Naive thymus-derived CD4-positive, alpha-beta T cell (primary cell): Measurements from ENCODE around the gene CHRNB1. TPM values are rescaled to one million over a fixed set of nuclear protein-coding genes. Genes with fewer than 3 reads are reported as not detected.

Source experiments
- ATAC-seq: fragments of 150-1000 bp; cut with Tn5 transposase; 2 replicates; pipeline ENCODE4 v1.10.0; 2021; ENCODE audit warnings: mild to moderate bottlenecking, moderate library complexity
- CTCF ChIA-PET: fragments of 350-600 bp; sonication (Branson Sonifier 250); formaldehyde crosslinking; loops from one replicate; lab custom pipeline; 2021; ENCODE audit warnings: antibody characterized with exemption; lab: Charles Lee
- POLR2A ChIA-PET: fragments of 350-600 bp; sonication (Branson Sonifier 250); formaldehyde crosslinking; loops from one replicate; lab custom pipeline; 2021; ENCODE audit warnings: antibody characterized with exemption, inconsistent platforms; lab: Charles Lee
- DNase-seq, 9 donors: peaks; one replicate each; pipeline versions ENCODE4 v3.0.0 to v3.0.0-alpha.2; 2020 to 2022; ENCODE audit warnings: mixed read lengths in 1 of 9
- H3K27ac ChIP-seq: one replicate; pipeline ENCODE4 v1.7.0; 2013; ENCODE audit warnings: mild to moderate bottlenecking, low read depth, low read length, moderate library complexity
- H3K27me3 ChIP-seq, 2 donors: one replicate each; pipeline ENCODE4 v1.7.0; 2013; ENCODE audit warnings: low read length in 2 of 2, mild to moderate bottlenecking in 2 of 2, moderate library complexity in 2 of 2; ENCODE audit not compliant: control insufficient read depth in 2 of 2, insufficient read depth in 2 of 2
- H3K36me3 ChIP-seq, 3 experiments: 1 replicate in 2 of 3; 2 replicates in 1 of 3; pipeline ENCODE4 v1.7.0; 2013; ENCODE audit warnings: low read length in 3 of 3, mild to moderate bottlenecking in 3 of 3, moderate library complexity in 1 of 3; ENCODE audit not compliant: insufficient read depth in 3 of 3, control insufficient read depth in 2 of 3
- H3K4me1 ChIP-seq, 2 donors: one replicate each; pipeline ENCODE4 v1.7.0; 2013; ENCODE audit warnings: low read length in 2 of 2, mild to moderate bottlenecking in 2 of 2, moderate library complexity in 1 of 2; ENCODE audit not compliant: control insufficient read depth in 2 of 2, insufficient read depth in 2 of 2
- H3K4me3 ChIP-seq: 2 replicates; pipeline ENCODE4 v1.7.0; 2013; ENCODE audit warnings: mild to moderate bottlenecking, low read length
- H3K9me3 ChIP-seq, 3 experiments: 1 replicate in 2 of 3; 2 replicates in 1 of 3; pipeline ENCODE4 v1.7.0; 2013; ENCODE audit warnings: low read length in 3 of 3; ENCODE audit not compliant: control insufficient read depth in 2 of 3
- H3K27ac Mint-ChIP-seq, 9 donors: one replicate each; pipeline ENCODE4 v1.8.0; 2020 to 2022; ENCODE audit warnings: mixed read lengths in 9 of 9, mild to moderate bottlenecking in 8 of 9, moderate library complexity in 5 of 9, inconsistent platforms in 2 of 9
- H3K27me3 Mint-ChIP-seq, 5 donors: one replicate each; pipeline ENCODE4 v1.8.0; 2021 to 2022; ENCODE audit warnings: mixed read lengths in 5 of 5, mild to moderate bottlenecking in 1 of 5
- H3K36me3 Mint-ChIP-seq, 5 donors: one replicate each; pipeline ENCODE4 v1.8.0; 2020 to 2022; ENCODE audit warnings: mixed read lengths in 5 of 5, mild to moderate bottlenecking in 3 of 5, inconsistent platforms in 1 of 5
- H3K4me1 Mint-ChIP-seq, 7 donors: one replicate each; pipeline ENCODE4 v1.8.0; 2020 to 2022; ENCODE audit warnings: mixed read lengths in 7 of 7, mild to moderate bottlenecking in 3 of 7, inconsistent platforms in 1 of 7
- H3K4me3 Mint-ChIP-seq, 10 donors: one replicate each; pipeline ENCODE4 v1.8.0; 2020 to 2022; ENCODE audit warnings: mild to moderate bottlenecking in 10 of 10, mixed read lengths in 10 of 10, moderate library complexity in 6 of 10, inconsistent platforms in 2 of 10
- H3K9me3 Mint-ChIP-seq, 11 donors: one replicate each; pipeline ENCODE4 v1.8.0; 2020 to 2022; ENCODE audit warnings: mixed read lengths in 11 of 11, mild to moderate bottlenecking in 4 of 11, inconsistent platforms in 1 of 11, moderate library complexity in 1 of 11
- intact Hi-C, 2 donors: fragments of 100-400 bp; cut with micrococcal nuclease; formaldehyde crosslinking; loops; one replicate each; pipeline ENCODE4 v1.15.1; 2023
- polyA plus RNA-seq, 2 donors: library from polyadenylated mRNA; unstranded; fragments of 300-500 nt; fragmentation: Illumina TruSeq; gene quantifications; one replicate each; pipeline ENCODE4 v1.2.3, GENCODE V29; 2021
- total RNA-seq, 6 experiments: library from RNA in 5 of 6; stranded (reverse) in 5 of 6; gene quantifications; 1 replicate in 5 of 6; 2 replicates in 1 of 6; pipeline ENCODE4 v1.2.3 and lab custom pipeline; 2021 to 2026

CHRNB1 gene
- total and polyA plus RNA-seq, 7 experiments from 2014 or later, result 6.0 to 24.8 (median 7.3) TPM

DNA sequence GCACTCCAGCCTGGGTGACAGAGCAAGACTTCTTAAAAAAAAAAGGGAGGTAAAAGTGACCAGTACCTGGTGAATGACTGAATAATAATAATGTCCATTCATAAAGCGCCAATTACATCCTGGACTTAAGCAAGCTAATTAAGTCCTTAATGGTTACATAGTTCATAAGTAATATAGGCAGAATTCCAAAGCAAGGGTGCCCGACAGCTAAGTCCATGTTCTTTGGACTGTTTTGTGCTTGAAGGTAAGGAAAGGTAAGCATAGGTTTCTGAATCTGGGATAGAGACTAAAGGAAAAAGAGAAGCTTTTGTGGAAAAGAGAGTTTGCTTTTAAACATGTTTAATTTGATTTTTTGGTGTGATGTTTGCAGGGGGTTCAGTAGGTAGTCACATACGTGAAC lies 49.1 kb downstream of the CHRNB1 start:
- intact Hi-C loops, result loop anchor here in 1 of 2 donors (1.0 kb wide), 1 partner anchor 10 kb away; the partner anchor contains the start of gene POLR2A
- DNase-seq (no peak), ATAC-seq (no peak)
- H3K4me3 Mint-ChIP-seq, result peak overlapping the region in 1 of 10 donors; percentile 3
- peaks cover 8 to 43% (median 16%) of the 10 kb centered on the region in 5 donors for H3K36me3 Mint-ChIP-seq
- H3K4me1 Mint-ChIP-seq, result peaks cover 35 to 59% (median 46%) of the 10 kb centered on the region in 7 donors
- Histone ChIP-seq H3K4me1 (peaks cover 6 to 27% of the 10 kb centered on the region in 2 donors), H3K9me3 (no peaks in the 10 kb centered on the region), H3K36me3 (peaks cover 20 to 37% (median 29%) of the 10 kb centered on the region in 3 experiments), H3K27me3 (no peaks in the 10 kb centered on the region), H3K4me3 (no peak overlapping the region), H3K27ac (no peak overlapping the region)
- ChIA-PET POLR2A (interaction anchor here (0.9 to 4.9 kb wide), 3 partner anchors 9 to 57 kb away, joined by 3 to 29 read pairs (median 9); partner anchors contain the start of gene POLR2A), CTCF (interaction anchor here (0.6 to 0.7 kb wide), 2 partner anchors 55 to 342 kb away, joined by 3 read pairs; no protein-coding TSS in a partner anchor)
- H3K9me3 Mint-ChIP-seq, result no peaks in the 10 kb centered on the region
- H3K27me3 Mint-ChIP-seq, result no peaks in the 10 kb centered on the region
- H3K27ac Mint-ChIP-seq, result peak overlapping the region in 4 of 9 donors; percentile 39 to 47 (median 42)

DNA sequence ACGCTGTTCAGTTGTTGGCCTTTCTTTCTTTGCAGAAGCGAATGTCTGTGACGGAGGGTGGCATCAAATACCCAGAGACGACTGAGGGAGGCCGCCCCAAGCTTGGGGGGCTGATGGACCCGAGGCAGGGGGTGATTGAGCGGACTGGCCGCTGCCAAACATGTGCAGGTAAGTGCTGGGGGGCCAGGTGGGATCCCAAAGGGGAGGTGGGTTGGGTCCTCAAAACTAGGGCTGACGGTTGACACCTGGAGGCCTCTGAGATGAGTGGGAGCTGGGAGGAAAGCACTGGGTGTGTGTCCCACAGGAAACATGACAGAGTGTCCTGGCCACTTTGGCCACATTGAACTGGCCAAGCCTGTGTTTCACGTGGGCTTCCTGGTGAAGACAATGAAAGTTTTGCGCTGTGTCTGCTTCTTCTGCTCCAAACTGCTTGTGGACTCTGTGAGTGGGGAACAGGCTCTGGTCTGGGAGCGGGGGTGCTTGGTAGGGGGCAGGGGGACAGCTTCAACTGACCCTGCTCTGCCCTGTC lies 51.1 kb downstream of the CHRNB1 start:
- ChIA-PET CTCF (no interaction called here), POLR2A (interaction anchor here (1.5 to 4.9 kb wide), 4 partner anchors 12 to 59 kb away, joined by 3 to 29 read pairs (median 6); partner anchors contain the start of gene POLR2A)
- DNase-seq (no peak), ATAC-seq (no peak)
- intact Hi-C loops, result no loop called here
- no peaks in the 10 kb centered on the region for H3K9me3 Mint-ChIP-seq
- H3K4me1 Mint-ChIP-seq, result peaks cover 19 to 38% (median 27%) of the 10 kb centered on the region in 7 donors
- no peaks in the 10 kb centered on the region for H3K27me3 Mint-ChIP-seq
- peaks cover 12 to 54% (median 26%) of the 10 kb centered on the region in 5 donors for H3K36me3 Mint-ChIP-seq
- Histone ChIP-seq H3K4me1 (peaks cover 0 to 8% of the 10 kb centered on the region in 2 donors), H3K27ac (no peak overlapping the region), H3K9me3 (no peaks in the 10 kb centered on the region), H3K4me3 (no peak overlapping the region), H3K27me3 (no peaks in the 10 kb centered on the region), H3K36me3 (peaks cover 37 to 56% (median 38%) of the 10 kb centered on the region in 3 experiments)
- H3K27ac Mint-ChIP-seq, result peak overlapping the region in 3 of 9 donors; percentile 41 to 51 (median 47)
- H3K4me3 Mint-ChIP-seq, result no peak overlapping the region

DNA sequence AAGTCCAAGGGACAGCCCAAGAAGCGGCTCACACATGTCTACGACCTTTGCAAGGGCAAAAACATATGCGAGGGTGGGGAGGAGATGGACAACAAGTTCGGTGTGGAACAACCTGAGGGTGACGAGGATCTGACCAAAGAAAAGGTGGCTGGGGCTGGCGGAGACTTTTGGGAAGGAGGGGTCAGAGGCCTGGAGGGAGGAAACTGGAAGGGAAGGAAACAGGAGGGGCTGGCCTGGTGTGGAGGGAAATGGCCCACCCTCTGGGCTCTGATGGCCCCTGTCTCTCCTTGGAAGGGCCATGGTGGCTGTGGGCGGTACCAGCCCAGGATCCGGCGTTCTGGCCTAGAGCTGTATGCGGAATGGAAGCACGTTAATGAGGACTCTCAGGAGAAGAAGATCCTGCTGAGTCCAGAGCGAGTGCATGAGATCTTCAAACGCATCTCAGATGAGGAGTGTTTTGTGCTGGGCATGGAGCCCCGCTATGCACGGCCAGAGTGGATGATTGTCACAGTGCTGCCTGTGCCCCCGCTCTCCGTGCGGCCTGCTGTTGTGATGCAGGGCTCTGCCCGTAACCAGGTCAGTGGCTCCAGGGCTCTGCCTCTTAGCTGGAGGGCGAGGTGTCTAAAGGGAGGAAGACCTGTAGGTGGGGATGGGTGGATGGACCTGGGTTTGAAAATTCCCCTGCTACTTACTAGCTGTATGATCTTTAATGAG lies 51.8 kb downstream of the CHRNB1 start:
- intact Hi-C loops, result no loop called here
- ATAC-seq (no peak), DNase-seq (no peak)
- Histone ChIP-seq H3K27ac (no peak overlapping the region), H3K9me3 (no peaks in the 10 kb centered on the region), H3K4me3 (no peak overlapping the region), H3K36me3 (peaks cover 44 to 62% (median 45%) of the 10 kb centered on the region in 3 experiments), H3K4me1 (peaks cover 0 to 2% of the 10 kb centered on the region in 2 donors), H3K27me3 (no peaks in the 10 kb centered on the region)
- ChIA-PET POLR2A (interaction anchor here (1.5 to 4.9 kb wide), 4 partner anchors 11 to 60 kb away, joined by 3 to 29 read pairs (median 6); partner anchors contain the start of gene POLR2A), CTCF (interaction anchor here (0.9 to 1.1 kb wide), 2 partner anchors 18 to 93 kb away, joined by 3 read pairs; no protein-coding TSS in a partner anchor)
- Mint-ChIP-seq H3K4me3 (no peak overlapping the region), H3K9me3 (no peaks in the 10 kb centered on the region), H3K4me1 (peaks cover 15 to 33% (median 23%) of the 10 kb centered on the region in 7 donors), H3K36me3 (peaks cover 19 to 59% (median 33%) of the 10 kb centered on the region in 5 donors), H3K27me3 (no peaks in the 10 kb centered on the region), H3K27ac (peak overlapping the region in 4 of 9 donors; percentile 47 to 72 (median 61))

DNA sequence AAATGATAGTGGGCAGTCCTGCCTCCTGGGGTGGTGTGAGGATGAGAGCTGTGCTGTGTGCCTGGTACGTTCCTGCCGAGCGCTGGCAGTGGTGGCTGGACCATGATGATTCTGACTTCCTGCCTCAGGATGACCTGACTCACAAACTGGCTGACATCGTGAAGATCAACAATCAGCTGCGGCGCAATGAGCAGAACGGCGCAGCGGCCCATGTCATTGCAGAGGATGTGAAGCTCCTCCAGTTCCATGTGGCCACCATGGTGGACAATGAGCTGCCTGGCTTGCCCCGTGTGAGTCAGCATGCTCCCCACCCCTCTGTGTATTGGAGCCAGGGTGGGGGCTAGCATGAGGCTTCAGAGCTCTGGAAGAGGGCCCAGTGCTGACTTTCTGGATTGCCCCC lies 52.4 kb downstream of the CHRNB1 start:
- peak overlapping the region in 1 of 9 donors; percentile 71 for H3K27ac Mint-ChIP-seq
- Histone ChIP-seq H3K9me3 (no peaks in the 10 kb centered on the region), H3K4me3 (no peak overlapping the region), H3K4me1 (no peaks in the 10 kb centered on the region), H3K27ac (no peak overlapping the region), H3K27me3 (no peaks in the 10 kb centered on the region), H3K36me3 (peaks cover 50 to 68% (median 51%) of the 10 kb centered on the region in 3 experiments)
- DNase-seq (no peak), ATAC-seq (no peak)
- intact Hi-C loops, result no loop called here
- ChIA-PET POLR2A (interaction anchor here (0.6 to 1.6 kb wide), 4 partner anchors 9 to 82 kb away, joined by 3 to 4 read pairs (median 4); partner anchors contain the start of gene CD68), CTCF (interaction anchor here (0.9 to 1.1 kb wide), 2 partner anchors 18 to 92 kb away, joined by 3 read pairs; no protein-coding TSS in a partner anchor)
- peaks cover 12 to 27% (median 18%) of the 10 kb centered on the region in 7 donors for H3K4me1 Mint-ChIP-seq
- H3K36me3 Mint-ChIP-seq, result peaks cover 20 to 58% (median 34%) of the 10 kb centered on the region in 5 donors
- no peaks in the 10 kb centered on the region for H3K27me3 Mint-ChIP-seq
- H3K9me3 Mint-ChIP-seq, result no peaks in the 10 kb centered on the region
- no peak overlapping the region for H3K4me3 Mint-ChIP-seq

DNA sequence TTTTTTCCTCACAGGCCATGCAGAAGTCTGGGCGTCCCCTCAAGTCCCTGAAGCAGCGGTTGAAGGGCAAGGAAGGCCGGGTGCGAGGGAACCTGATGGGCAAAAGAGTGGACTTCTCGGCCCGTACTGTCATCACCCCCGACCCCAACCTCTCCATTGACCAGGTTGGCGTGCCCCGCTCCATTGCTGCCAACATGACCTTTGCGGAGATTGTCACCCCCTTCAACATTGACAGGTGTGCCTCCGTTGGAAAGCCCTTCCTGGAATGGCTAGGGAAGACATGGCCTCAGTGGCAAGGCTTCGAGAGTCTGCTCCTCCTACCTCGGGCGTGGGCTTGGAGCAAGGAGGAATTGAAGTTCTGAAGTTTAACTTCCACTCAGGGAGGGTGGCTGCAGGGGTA lies 52.8 kb downstream of the CHRNB1 start:
- Histone ChIP-seq H3K4me3 (no peak overlapping the region), H3K27me3 (no peaks in the 10 kb centered on the region), H3K4me1 (no peaks in the 10 kb centered on the region), H3K27ac (no peak overlapping the region), H3K9me3 (no peaks in the 10 kb centered on the region), H3K36me3 (peaks cover 52 to 73% (median 55%) of the 10 kb centered on the region in 3 experiments)
- ChIA-PET POLR2A (interaction anchor here (0.6 to 1.5 kb wide), 3 partner anchors 9 to 82 kb away, joined by 3 to 4 read pairs (median 4); partner anchors contain the start of gene CD68), CTCF (interaction anchor here (1.1 kb wide), 1 partner anchor 17 kb away, joined by 3 read pairs; no protein-coding TSS in a partner anchor)
- intact Hi-C loops, result no loop called here
- Mint-ChIP-seq H3K9me3 (no peaks in the 10 kb centered on the region), H3K36me3 (peaks cover 20 to 61% (median 34%) of the 10 kb centered on the region in 5 donors), H3K27ac (peak overlapping the region in 1 of 9 donors; percentile 67), H3K27me3 (no peaks in the 10 kb centered on the region), H3K4me3 (no peak overlapping the region), H3K4me1 (peaks cover 11 to 25% (median 17%) of the 10 kb centered on the region in 7 donors)
- no peak for ATAC-seq
- DNase-seq, result no peak

DNA sequence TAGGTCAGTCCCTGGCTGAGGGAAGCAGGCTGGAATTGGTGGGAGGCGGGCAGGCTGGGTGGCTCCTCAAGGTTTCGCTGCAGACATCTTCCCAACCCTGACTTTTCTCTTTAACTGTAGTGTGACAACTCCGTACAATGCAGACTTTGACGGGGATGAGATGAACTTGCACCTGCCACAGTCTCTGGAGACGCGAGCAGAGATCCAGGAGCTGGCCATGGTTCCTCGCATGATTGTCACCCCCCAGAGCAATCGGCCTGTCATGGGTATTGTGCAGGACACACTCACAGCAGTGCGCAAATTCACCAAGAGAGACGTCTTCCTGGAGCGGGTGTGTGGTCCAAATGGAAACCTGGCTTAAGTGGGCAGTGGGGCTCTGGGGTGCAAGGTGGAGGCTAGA lies 54.3 kb downstream of the CHRNB1 start:
- intact Hi-C loops, result no loop called here
- Mint-ChIP-seq H3K27me3 (no peaks in the 10 kb centered on the region), H3K9me3 (peaks cover 0 to 1% (median 0%) of the 10 kb centered on the region in 11 donors), H3K4me3 (no peak overlapping the region), H3K36me3 (peaks cover 26 to 64% (median 42%) of the 10 kb centered on the region in 5 donors), H3K27ac (peak overlapping the region in 1 of 9 donors; percentile 48), H3K4me1 (peaks cover 0 to 10% (median 5%) of the 10 kb centered on the region in 7 donors)
- no peak for ATAC-seq
- H3K27ac ChIP-seq, result no peak overlapping the region
- H3K36me3 ChIP-seq, result peaks cover 58 to 88% (median 68%) of the 10 kb centered on the region in 3 experiments
- no peaks in the 10 kb centered on the region for H3K4me1 ChIP-seq
- no peak for DNase-seq
- no peaks in the 10 kb centered on the region for H3K27me3 ChIP-seq
- no peak overlapping the region for H3K4me3 ChIP-seq
- ChIA-PET POLR2A (interaction anchor here (0.6 to 0.7 kb wide), 4 partner anchors 15 to 289 kb away, joined by 3 to 4 read pairs (median 4); no protein-coding TSS in a partner anchor), CTCF (no interaction called here)
- H3K9me3 ChIP-seq, result no peaks in the 10 kb centered on the region
